Transverse colon (tissue), 3 donors: ENCODE measurements around the gene RNF224.

Source experiments
- EP300 ChIP-seq: sonication (generic); formaldehyde crosslinking; IDR thresholded peaks from one replicate; pipeline ENCODE4 v1.6.1; 2017; ENCODE audit warnings: antibody characterized with exemption, low read depth
- POLR2A ChIP-seq: fragments of 450-650 bp; IDR thresholded peaks from one replicate; pipeline ENCODE4 v1.6.1; 2016; ENCODE audit warnings: antibody characterized with exemption, mild to moderate bottlenecking, moderate library complexity
- TF ChIP-seq, protein P1 (sequence below), 5 experiments: fragments of 200-600 bp in 3 of 5; fragments of 450-650 bp in 2 of 5; sonication (generic) in 3 of 5; IDR thresholded peaks; 1 replicate in 2 of 5; 2 replicates in 3 of 5; pipeline ENCODE4 v1.5.1; 2016 to 2017; ENCODE audit warnings: antibody characterized with exemption in 5 of 5, inconsistent platforms in 3 of 5, mild to moderate bottlenecking in 2 of 5, moderate library complexity in 1 of 5

DNA sequence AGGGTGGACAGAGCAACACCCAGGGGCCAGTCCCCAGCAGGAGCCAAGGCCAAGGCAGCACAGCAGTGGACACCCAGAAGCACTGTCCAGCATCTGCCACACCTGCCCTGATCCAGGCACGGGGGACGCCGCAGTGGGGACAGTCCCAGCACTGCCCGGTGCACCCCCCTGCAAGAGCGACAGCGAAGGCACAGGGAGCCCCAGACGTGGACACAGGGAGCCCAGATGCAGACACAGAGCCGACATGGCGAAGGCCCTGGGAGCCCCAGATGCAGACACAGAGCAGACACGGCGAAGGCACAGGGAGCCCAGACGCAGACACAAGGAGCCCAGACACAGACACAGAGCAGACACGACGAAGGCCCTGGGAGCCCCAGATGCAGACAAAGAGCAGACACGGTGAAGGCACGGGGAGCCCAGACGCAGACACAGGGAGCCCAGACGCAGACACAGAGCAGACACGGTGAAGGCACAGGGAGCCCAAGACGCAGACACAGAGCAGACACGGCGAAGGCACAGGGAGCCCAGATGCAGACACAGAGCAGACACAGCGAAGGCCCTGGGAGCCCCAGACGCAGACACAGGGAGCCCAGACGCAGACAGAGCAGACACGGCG lies 43.2 kb upstream of the RNF224 start:
- TF ChIP-seq, protein P1, sequence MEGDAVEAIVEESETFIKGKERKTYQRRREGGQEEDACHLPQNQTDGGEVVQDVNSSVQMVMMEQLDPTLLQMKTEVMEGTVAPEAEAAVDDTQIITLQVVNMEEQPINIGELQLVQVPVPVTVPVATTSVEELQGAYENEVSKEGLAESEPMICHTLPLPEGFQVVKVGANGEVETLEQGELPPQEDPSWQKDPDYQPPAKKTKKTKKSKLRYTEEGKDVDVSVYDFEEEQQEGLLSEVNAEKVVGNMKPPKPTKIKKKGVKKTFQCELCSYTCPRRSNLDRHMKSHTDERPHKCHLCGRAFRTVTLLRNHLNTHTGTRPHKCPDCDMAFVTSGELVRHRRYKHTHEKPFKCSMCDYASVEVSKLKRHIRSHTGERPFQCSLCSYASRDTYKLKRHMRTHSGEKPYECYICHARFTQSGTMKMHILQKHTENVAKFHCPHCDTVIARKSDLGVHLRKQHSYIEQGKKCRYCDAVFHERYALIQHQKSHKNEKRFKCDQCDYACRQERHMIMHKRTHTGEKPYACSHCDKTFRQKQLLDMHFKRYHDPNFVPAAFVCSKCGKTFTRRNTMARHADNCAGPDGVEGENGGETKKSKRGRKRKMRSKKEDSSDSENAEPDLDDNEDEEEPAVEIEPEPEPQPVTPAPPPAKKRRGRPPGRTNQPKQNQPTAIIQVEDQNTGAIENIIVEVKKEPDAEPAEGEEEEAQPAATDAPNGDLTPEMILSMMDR (IDR thresholded peaks at IDR 0.05), result no peak
- TF ChIP-seq POLR2A (no peak), EP300 (no peak)
